ENCODE measurements around the gene UGT1A4.

The UGT1A4 gene

GRCh38 chr2:233689501-233689900 is 29.0 kb upstream of the UGT1A4 start:
- TF ChIP-seq CTCF (IDR thresholded peaks at IDR 0.05; ENCODE audit: low read depth, low read length) = no peak
- no peak overlapping the region for H3K4me3 ChIP-seq (ENCODE audit: low read depth, low read length)

- H3K4me3 ChIP-seq (ENCODE audit: low read depth, low read length) = no peak overlapping the region
- TF ChIP-seq CTCF (IDR thresholded peaks at IDR 0.05; ENCODE audit: low read depth, low read length) = no peak
These were observed 28.1 kb upstream of the UGT1A4 start for GRCh38 chr2:233690444-233690843.

- H3K4me3 ChIP-seq (ENCODE audit: low read depth, low read length) = no peak overlapping the region
- no peak for TF ChIP-seq CTCF (IDR thresholded peaks at IDR 0.05; ENCODE audit: low read depth, low read length)
These were observed 26.8 kb upstream of the UGT1A4 start for GRCh38 chr2:233691443-233692433.

- no peak for TF ChIP-seq CTCF (IDR thresholded peaks at IDR 0.05; ENCODE audit: low read depth, low read length)
- no peak within 1 kb of the TSS for H3K4me3 ChIP-seq (ENCODE audit: low read depth, low read length)
These were observed 25.9 kb upstream of the UGT1A4 start, which contains the start of gene UGT1A6 for GRCh38 chr2:233692648-233693047. Gene UGT1A6 (plus strand): TSS chr2:233692890. CDS start chr2:233693005, 115 bp downstream.

GRCh38 chr2:233693963-233694362 is 24.6 kb upstream of the UGT1A4 start:
- no peak for TF ChIP-seq CTCF (IDR thresholded peaks at IDR 0.05; ENCODE audit: low read depth, low read length)

GRCh38 chr2:233698740-233699139 is 19.8 kb upstream of the UGT1A4 start:
- no peak for TF ChIP-seq CTCF (IDR thresholded peaks at IDR 0.05; ENCODE audit: low read depth, low read length)
- H3K4me3 ChIP-seq (ENCODE audit: low read depth, low read length) = no peak overlapping the region

More at GRCh38 chr2:233693963-233694362, 24.6 kb upstream of the UGT1A4 start:
- H3K4me3 ChIP-seq (ENCODE audit: low read depth, low read length) = no peak overlapping the region

- no peak overlapping the region for H3K4me3 ChIP-seq (ENCODE audit: low read depth, low read length)
- no peak for TF ChIP-seq CTCF (IDR thresholded peaks at IDR 0.05; ENCODE audit: low read depth, low read length)
These were observed 19.0 kb upstream of the UGT1A4 start for GRCh38 chr2:233699424-233700027.

All from WI38 (cell line).